ENCODE results near the gene SLC25A21. TPM values are rescaled to one million over a fixed set of nuclear protein-coding genes. Genes with fewer than 3 reads are reported as not detected.

Gene SLC25A21
- total and polyA plus RNA-seq, 8 donors = 0.37 to 0.92 (median 0.60) TPM

GRCh38 chr14:36884049-36884448, 288.4 kb downstream of the SLC25A21 start:
- ATAC-seq (no peak), FAIRE-seq (no peak), DNase-seq (no peak)
- no peak for TF ChIP-seq CTCF (IDR thresholded peaks at IDR 0.05)
- intact Hi-C loops (cut with DNase I) = no loop called here
- 82 to 87% methylated on average over 2 of the region's 2 CpGs for WGBS, 2 donors
- H3K36me3 ChIP-seq = no peaks in the 10 kb centered on the region
- H3K27ac ChIP-seq = no peak overlapping the region
- H3K27me3 ChIP-seq = no peaks in the 10 kb centered on the region
- no peak overlapping the region for H3K4me3 ChIP-seq
- H3K4me1 ChIP-seq = no peaks in the 10 kb centered on the region
- H3K9me3 ChIP-seq = no peaks in the 10 kb centered on the region

- H3K9me3 ChIP-seq = no peaks in the 10 kb centered on the region
- TF ChIP-seq CTCF (IDR thresholded peaks at IDR 0.05) = no peak
- H3K27ac ChIP-seq = no peak overlapping the region
- no peaks in the 10 kb centered on the region for H3K4me1 ChIP-seq
- FAIRE-seq (no peak), ATAC-seq (no peak), DNase-seq (no peak)
- 37 to 38% methylated on average over 3 of the region's 3 CpGs for WGBS, 2 donors
- H3K36me3 ChIP-seq = no peaks in the 10 kb centered on the region
- intact Hi-C loops (cut with DNase I) = no loop called here
- H3K4me3 ChIP-seq = no peak overlapping the region
- no peaks in the 10 kb centered on the region for H3K27me3 ChIP-seq
These were observed 292.1 kb downstream of the SLC25A21 start for GRCh38 chr14:36880276-36880675.

GRCh38 chr14:36879558-36879957, 292.8 kb downstream of the SLC25A21 start:
- intact Hi-C loops (cut with DNase I) = no loop called here
- WGBS, 2 donors = 19 to 47% methylated on average over 2 of the region's 2 CpGs
- TF ChIP-seq CTCF (IDR thresholded peaks at IDR 0.05) = no peak
- no peaks in the 10 kb centered on the region for H3K4me1 ChIP-seq
- H3K9me3 ChIP-seq = no peaks in the 10 kb centered on the region
- ATAC-seq (peak in 1 of 4 donors; percentile 43), DNase-seq (no peak), FAIRE-seq (no peak)
- H3K36me3 ChIP-seq = no peaks in the 10 kb centered on the region
- H3K27ac ChIP-seq = no peak overlapping the region
- no peaks in the 10 kb centered on the region for H3K27me3 ChIP-seq
- no peak overlapping the region for H3K4me3 ChIP-seq

- no peaks in the 10 kb centered on the region for H3K36me3 ChIP-seq
- no peak for FAIRE-seq
- peak in 1 of 4 donors; percentile 42 for ATAC-seq
- H3K27ac ChIP-seq = no peak overlapping the region
- no peak overlapping the region for H3K4me3 ChIP-seq
- intact Hi-C loops (cut with DNase I) = no loop called here
- no peaks in the 10 kb centered on the region for H3K4me1 ChIP-seq
- no peak for DNase-seq
- no peaks in the 10 kb centered on the region for H3K9me3 ChIP-seq
- WGBS, 2 donors = 20 to 21% methylated on average over 6 of the region's 6 CpGs
- H3K27me3 ChIP-seq = no peaks in the 10 kb centered on the region
- no peak for TF ChIP-seq CTCF (IDR thresholded peaks at IDR 0.05)
These were observed 297.8 kb downstream of the SLC25A21 start for GRCh38 chr14:36874396-36875138.

- intact Hi-C loops (cut with DNase I) = no loop called here
- H3K36me3 ChIP-seq = no peaks in the 10 kb centered on the region
- no peaks in the 10 kb centered on the region for H3K27me3 ChIP-seq
- FAIRE-seq (no peak), ATAC-seq (no peak), DNase-seq (no peak)
- no peak for TF ChIP-seq CTCF (IDR thresholded peaks at IDR 0.05)
- WGBS, 2 donors = 63 to 70% methylated on average over 5 of the region's 5 CpGs
- no peaks in the 10 kb centered on the region for H3K9me3 ChIP-seq
- no peak overlapping the region for H3K4me3 ChIP-seq
- no peaks in the 10 kb centered on the region for H3K4me1 ChIP-seq
- no peak overlapping the region for H3K27ac ChIP-seq
These were observed 301.6 kb downstream of the SLC25A21 start for GRCh38 chr14:36870776-36871175.

Data from pancreas (tissue), 10 donors.